Transverse colon (tissue), 4 donors: ENCODE measurements around the gene CCNO.

ENCODE experiments used
- CTCF ChIP-seq, 5 experiments: fragments of 200-600 bp in 3 of 5; fragments of 450-650 bp in 2 of 5; sonication (generic) in 3 of 5; IDR thresholded peaks; 1 replicate in 2 of 5; 2 replicates in 3 of 5; pipeline ENCODE4 v1.5.1; 2016 to 2017; ENCODE audit warnings: antibody characterized with exemption in 5 of 5, inconsistent platforms in 3 of 5, mild to moderate bottlenecking in 2 of 5, moderate library complexity in 1 of 5
- POLR2A ChIP-seq: fragments of 450-650 bp; IDR thresholded peaks from one replicate; pipeline ENCODE4 v1.6.1; 2016; ENCODE audit warnings: antibody characterized with exemption, mild to moderate bottlenecking, moderate library complexity
- POLR2AphosphoS5 ChIP-seq, 3 donors: sonication (generic); formaldehyde crosslinking; IDR thresholded peaks; one replicate each; pipeline ENCODE4 v1.6.1; 2016; ENCODE audit warnings: antibody characterized with exemption in 3 of 3

- no peak for TF ChIP-seq CTCF (IDR thresholded peaks at IDR 0.05)
- no peak for TF ChIP-seq POLR2AphosphoS5 (IDR thresholded peaks at IDR 0.05)
- TF ChIP-seq POLR2A, result no peak
Observed at GRCh38 chr5:55254802-55255201, 21.4 kb upstream of the CCNO start.
